Measurements from ENCODE around the gene CABP5.
"Not testable (repeated sequence)": the region's sequence is repeated elsewhere in the genome, so short reads cannot be mapped to it uniquely, and the experiment has no call there.

Gene CABP5

GRCh38 chr19:48043675-48044258, at the start of gene CABP5:
TSS of gene CABP5 (minus strand) at chr19:48044079. CDS start at chr19:48043922, 157 bp downstream.
- DNase-seq (ENCODE audit: low read depth in 2 of 2), result no peak

DNA sequence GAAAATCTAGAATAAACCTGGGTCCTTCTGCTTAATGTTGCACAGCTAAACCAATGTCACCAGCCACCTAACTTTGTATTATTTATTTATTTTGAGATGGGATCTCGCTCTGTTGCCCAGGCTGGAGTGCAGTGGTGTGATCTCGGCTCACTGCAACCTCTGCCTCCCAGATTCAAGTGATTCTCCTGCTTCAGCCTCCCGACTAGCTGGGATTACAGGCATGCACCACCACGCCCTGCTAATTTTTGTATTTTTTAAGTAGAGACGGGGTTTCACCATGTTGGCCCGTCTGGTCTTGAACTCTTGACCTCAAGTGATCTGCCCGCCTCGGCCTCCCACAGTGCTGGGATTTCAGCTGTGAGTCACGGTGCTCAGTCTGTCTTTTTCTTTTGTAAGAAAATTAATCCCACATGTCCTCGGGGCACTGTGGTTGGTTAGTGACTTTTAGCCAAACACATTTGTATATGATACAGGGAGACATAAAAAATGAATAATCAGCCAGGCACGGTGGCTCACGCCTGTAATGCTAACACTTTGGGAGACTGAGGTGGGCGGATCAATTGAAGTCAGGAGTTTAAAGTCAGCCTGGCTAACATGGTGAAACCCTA, 47.3 kb upstream of the CABP5 start:
- DNase-seq (ENCODE audit: low read depth in 2 of 2), result not testable (repeated sequence)

DNA sequence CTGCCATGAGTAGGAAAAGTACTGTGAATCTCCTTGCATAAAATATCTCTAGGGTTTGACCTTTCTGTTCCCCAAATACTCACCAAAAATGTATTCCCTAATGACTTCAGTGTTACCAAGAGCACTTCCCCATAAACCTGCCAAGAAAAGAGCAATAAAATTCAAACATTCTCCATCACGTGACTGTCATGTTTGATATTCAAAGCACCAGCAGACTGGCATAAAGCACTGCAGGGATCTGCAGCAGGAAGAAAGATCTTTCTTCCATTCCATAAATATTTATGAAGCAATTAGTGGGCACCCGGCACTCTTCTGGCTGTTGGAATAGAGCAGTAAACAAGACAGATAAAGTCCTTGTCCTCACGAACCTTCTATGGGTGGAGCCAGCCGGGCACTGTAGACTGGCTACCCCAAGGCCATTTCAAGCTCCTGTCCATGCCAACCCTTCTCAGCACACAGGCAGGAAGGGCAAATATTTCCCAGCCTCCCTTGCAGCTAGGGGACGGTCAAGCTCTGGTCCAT, 46.5 kb upstream of the CABP5 start:
- no peak for DNase-seq (ENCODE audit: low read depth in 2 of 2)

GRCh38 chr19:48088991-48089390, 45.1 kb upstream of the CABP5 start:
- not testable (repeated sequence) for DNase-seq (ENCODE audit: low read depth in 2 of 2)

DNA sequence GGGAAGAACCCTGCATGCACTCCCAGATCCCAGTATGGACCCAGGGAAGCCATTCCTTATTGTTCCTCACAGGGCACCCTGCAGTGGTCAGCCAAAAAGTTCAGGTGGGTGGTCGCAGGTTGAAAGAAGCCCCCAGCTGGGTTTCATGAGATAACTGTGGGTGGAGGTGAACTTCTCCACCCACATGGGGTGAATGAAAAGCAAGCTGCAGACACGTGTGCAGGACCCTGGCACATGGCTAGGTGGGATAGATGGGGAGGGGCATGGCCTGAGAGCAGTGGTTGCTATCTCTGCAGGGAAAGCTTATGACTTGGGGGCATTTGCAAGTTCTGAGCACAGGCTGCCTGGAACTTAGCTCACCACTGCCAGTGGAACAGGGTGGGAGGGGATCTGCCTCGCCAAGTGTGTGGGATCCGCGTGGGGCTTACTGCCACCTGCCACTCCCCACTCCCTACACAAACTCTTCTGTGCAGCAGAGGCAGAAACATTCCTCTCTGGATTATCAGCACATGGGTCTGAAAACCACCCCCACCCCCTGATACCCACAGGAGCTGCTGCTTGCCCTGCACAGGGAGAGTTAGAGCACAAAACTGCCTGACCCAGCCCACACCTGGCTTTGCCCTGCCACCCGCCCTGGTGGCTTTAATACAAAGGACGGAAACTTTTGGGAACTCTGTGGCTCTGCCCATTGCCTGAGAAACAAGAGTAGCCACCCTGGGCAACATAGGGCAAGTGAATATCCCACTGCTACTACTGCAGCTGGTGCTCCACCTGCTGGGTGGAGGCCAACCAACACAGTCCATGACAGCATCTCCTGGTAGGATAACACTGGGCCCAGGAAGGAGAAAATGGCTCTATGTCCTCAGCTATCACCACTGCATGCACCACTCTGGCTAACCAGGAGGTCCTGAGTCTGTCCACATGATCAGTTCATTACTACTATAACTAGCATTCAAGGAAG, 42.3 kb upstream of the CABP5 start:
- no peak for DNase-seq (ENCODE audit: low read depth in 2 of 2)

DNA sequence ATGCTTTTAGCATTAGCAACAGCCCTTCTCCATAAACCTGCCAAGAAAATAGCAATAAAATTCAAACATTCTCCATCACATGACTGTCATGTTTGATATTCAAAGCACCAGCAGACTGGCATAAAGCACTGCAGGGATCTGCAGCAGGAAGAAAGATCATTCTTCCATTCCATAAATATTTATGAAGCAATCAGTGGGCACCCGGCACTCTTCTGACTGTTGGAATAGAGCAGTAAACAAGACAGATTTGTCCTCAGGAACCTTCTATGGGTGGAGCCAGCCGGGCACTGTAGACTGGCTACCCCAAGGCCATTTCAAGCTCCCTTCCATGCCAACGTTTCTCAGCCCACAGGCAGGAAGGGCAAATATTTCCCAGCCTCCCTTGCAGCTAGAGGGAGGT, 41.2 kb upstream of the CABP5 start:
- no peak for DNase-seq (ENCODE audit: low read depth in 2 of 2)

- no peak for DNase-seq (ENCODE audit: low read depth in 2 of 2)
These were observed 37.2 kb upstream of the CABP5 start for GRCh38 chr19:48081106-48081505.

- not testable (repeated sequence) for DNase-seq (ENCODE audit: low read depth in 2 of 2)
These were observed 26.4 kb upstream of the CABP5 start for GRCh38 chr19:48070177-48070769.

DNA sequence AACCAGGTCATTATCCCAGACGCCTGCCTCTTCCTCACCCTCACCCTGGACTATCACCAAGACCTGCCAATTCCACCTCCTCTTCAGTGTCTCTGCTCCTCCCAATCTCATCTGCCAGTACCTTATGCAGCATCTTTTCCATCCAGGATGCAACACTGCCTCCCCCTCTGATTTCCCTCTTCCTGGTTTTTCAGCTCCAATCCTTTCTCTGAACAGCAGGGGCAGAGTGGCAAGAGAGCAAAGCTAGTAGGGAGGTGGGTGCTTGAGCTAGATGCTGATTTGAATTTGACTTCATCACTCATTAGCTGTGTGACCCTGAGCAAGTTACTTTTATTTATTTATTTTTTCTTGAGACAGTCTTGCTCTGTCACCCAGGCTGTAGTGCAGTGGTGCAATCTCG, 25.6 kb upstream of the CABP5 start:
- no peak for DNase-seq (ENCODE audit: low read depth in 2 of 2)

GRCh38 chr19:48064509-48064908, 20.6 kb upstream of the CABP5 start:
- no peak for DNase-seq (ENCODE audit: low read depth in 2 of 2)

- no peak for DNase-seq (ENCODE audit: low read depth in 2 of 2)
These were observed 17.8 kb upstream of the CABP5 start for GRCh38 chr19:48061401-48062344.

DNA sequence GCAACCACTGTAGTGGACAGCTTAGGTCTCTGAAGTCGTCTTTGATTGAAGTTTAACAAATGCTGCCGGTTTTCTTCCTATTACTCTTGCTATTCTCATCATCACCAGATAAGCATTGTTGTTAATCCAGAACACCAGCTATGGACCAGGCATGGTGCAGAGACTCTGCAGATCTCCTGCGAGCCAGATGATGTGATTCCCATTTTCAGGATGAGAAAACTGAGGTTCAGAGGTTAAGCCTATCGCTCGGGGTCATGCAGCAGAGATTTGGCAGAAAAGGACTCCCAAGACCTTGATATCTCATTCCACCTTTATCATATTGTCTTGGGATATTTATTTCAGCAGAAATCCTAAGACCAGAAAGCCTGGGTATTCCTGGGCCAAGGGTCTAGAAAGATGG, 16.5 kb upstream of the CABP5 start:
- DNase-seq (ENCODE audit: low read depth in 2 of 2), result no peak

DNA sequence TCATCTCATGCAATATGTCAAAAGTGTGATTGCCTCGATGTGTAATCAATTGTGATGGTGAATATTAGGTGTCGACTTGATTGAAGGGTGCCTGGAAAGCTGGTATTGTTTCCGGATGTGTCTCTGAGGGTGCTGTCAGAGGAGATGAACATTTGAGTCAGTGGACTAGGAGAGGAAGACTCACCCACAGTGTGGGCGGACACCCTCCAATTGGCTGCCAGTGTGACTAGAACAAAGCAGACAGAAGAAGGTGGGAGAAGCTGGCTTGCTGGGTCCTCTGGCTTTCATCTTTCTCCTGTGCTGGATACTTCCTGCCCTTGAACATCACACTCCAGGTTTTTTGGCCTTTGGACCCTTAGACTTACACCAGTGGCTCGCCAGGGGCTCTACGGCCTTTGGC, 15.5 kb upstream of the CABP5 start:
- DNase-seq (ENCODE audit: low read depth in 2 of 2), result no peak

- no peak for DNase-seq (ENCODE audit: low read depth in 2 of 2)
These were observed 10.0 kb upstream of the CABP5 start for GRCh38 chr19:48053856-48054255.

GRCh38 chr19:48053076-48053475, 9.2 kb upstream of the CABP5 start:
- DNase-seq (ENCODE audit: low read depth in 2 of 2), result no peak

GRCh38 chr19:48051335-48052033, 7.6 kb upstream of the CABP5 start:
- DNase-seq (ENCODE audit: low read depth in 2 of 2), result no peak

DNA sequence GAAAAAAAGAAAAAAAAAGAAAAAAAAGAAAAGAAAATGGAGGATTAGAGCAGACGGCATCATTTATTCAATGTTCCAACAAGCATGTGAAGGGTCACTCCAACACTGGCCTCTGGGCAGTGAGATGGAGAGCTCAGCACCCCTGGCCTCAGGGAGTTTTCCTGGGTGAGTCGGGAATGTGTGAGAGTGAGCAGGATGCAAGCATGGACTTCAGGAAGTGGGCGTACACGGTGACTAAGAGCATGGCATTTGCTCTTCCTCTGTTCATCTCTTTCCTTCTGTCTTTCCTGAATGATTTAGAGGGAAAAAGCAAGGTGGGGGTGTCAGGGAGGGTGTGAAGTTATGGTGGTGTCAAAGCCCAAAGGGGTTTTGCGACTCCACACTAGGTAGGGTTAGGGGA, 682 bp upstream of the CABP5 start:
- DNase-seq (ENCODE audit: low read depth in 2 of 2), result no peak

- no peak for DNase-seq (ENCODE audit: low read depth in 2 of 2)
These were observed 1.9 kb downstream of the CABP5 start for GRCh38 chr19:48041877-48042580.

- no peak for DNase-seq (ENCODE audit: low read depth in 2 of 2)
These were observed 7.1 kb downstream of the CABP5 start for GRCh38 chr19:48036765-48037164.

GRCh38 chr19:48033604-48034003, 10.3 kb downstream of the CABP5 start:
- no peak for DNase-seq (ENCODE audit: low read depth in 2 of 2)
